GM21717 (cell line): ENCODE results near the gene RABGAP1L.
"Not testable (repeated sequence)": the region's sequence is repeated elsewhere in the genome, so short reads cannot be mapped to it uniquely, and the experiment has no call there.

Experiments used
- ATAC-seq: cut with Tn5 transposase; IDR thresholded peaks from one replicate; pipeline ENCODE4 v1.9.1; 2021; ENCODE audit warnings: mild to moderate bottlenecking, moderate library complexity; ENCODE audit not compliant: unreplicated experiment

RABGAP1L gene

DNA sequence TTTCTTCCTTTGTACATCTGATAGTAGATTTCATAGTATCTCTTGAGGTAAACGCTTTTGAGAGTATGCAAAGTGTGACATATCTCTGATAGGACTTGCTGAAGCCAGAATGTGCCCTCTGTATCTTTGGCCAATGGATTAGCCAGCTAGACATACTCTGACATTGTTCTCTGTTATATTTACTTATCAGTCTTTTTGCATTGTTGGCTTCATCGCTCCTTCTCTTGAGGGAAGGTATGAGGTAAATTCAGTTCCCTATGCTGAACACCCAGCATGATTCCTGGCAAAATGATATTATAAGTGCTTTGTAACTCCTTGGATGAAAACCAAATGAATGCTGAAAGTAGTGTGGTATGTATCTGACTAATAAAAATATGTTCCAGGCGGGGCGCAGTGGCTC, 677.2 kb downstream of the RABGAP1L start:
- no peak for ATAC-seq

DNA sequence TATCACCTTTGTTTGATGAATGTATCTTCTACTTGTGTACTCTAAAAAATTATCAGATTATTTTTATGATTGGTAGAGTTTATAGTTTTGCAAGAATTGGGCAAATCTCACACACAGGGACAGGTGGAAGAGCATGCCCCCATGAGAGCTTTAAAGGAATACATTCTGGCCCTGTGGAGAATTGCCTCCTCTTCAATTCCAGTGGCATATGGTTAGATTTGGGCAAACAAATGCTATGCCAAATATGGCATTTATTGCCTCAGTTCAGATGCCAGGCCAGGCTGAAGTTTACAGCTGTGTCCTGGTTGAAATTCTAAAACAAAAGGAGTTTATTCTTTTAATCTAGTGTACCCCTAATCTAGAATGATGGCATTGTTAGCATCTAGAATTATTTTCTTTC, 678.1 kb downstream of the RABGAP1L start:
- no peak for ATAC-seq

DNA sequence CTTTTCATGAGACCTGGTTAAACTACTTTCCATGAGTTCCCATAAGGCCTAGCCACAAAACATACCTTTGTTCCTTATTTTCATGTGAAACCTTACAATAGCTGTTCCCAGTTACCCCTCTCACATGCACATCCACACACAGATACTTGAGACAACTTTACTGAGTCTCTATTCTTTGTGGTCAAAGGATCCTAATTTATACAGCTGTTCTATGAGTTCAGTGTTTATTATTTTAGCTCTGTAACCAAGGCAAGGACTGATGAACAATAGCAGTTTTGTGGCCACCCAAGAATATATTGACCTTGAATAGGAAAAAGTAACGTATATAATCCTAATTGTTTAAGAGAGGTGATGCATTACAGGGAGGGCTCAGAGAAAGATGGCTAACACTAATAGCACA, 679.9 kb downstream of the RABGAP1L start:
- ATAC-seq: no peak

DNA sequence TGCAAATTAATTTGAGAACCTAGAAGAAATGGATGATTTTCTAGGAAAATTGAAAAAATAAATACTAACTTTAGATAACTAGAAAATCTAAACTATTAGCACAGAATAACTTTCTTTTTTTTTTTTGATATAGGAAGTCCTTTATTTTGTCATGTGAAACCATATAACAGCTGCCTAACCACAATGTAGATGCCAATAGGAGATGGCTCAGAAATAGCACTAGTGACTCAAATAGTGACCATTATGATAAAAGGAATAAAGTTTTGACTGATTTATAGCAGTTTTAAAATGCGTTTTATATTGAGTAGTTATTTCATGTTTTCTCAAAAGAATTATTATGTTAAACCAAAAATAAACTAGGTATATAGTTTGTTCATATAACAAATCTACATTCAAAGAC, 682.4 kb downstream of the RABGAP1L start:
- no peak for ATAC-seq

DNA sequence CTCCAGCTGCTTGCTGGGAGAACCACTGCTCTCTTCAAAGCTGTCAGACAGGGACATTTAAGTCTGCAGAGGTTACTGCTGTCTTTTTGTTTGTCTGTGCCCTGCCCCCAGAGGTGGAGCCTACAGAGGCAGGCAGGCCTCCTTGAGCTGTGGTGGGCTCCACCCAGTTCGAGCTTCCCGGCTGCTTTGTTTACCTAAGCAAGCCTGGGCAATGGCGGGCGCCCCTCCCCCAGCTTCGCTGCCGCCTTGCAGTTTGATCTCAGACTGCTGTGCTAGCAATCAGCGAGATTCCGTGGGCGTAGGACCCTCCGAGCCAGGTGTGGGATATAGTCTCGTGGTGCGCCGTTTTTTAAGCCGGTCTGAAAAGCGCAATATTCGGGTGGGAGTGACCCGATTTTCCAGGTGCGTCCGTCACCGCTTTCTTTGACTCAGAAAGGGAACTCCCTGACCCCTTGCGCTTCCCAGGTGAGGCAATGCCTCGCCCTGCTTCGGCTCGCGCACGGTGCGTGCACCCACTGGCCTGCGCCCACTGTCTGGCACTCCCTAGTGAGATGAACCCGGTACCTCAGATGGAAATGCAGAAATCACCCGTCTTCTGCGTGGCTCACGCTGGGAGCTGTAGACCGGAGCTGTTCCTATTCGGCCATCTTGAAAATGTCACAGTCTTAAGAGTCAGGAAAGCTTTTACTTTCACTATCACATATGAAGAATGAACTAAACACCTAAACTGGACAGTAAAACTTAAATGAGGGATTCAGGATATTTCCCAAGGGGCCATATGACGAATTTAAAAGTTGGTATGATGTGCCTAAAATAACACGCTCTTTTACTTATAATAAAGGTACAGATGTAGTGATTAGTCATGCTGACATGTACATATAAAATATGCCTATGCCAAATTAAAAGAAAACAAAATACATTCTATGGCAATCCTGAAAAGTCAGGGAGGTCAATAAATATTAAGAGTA, 689.6 kb downstream of the RABGAP1L start:
- ATAC-seq: not testable (repeated sequence)

DNA sequence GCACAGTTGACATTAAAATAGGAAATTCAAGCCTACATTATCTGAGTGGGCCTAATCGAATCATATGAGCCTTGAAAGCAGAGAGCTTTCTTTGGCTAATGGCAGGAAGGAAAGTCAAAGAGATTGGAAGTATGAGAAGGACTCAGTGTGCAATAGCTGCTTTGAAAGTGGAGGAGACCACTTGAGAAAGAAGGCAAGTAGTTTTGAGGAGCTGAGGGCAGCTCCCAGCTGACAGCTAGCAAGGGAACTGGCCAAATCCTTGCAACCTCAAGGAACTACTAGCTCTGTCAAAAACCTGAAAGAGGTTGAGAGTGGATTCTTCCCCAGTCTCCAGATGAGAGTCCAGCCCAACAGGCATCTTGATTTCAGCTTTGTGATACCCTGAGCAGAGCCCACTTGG, 691.4 kb downstream of the RABGAP1L start:
- ATAC-seq: no peak

DNA sequence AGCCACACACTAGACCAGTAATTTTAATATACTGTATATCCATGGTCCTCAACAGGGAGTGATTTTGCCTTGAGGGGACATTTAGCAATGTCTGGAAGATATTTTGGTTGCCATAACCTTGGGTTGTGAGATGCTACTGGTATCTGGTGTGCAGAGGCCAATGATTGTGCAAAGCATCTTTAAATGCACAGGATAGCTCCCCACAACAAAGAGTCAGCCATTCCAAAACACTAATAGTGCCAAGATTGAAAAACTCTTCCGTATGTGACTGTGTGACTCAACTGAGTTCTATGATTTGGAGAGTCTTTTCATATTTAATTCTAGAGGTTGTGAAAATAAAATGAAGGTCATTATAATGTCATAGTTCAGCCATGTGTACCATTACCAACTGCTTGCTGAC, 699.0 kb downstream of the RABGAP1L start:
- no peak for ATAC-seq

DNA sequence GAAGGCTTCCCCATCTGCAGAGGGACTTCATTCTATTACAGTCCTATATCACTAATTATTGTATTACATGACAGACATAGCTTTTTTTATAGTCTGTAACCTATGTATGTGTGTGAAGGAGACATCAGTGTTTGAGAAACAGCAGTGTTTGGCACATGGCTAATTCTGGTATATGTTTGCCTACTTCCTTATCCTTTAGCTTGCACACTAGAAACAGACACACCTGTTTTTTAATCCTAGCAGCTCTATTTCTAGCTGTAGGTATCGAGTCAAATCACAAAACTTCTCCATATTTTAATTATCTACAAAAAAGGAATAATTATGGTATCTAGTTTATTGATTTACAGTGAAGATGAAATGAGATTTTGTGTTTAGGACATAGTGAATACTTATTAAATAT, 711.0 kb downstream of the RABGAP1L start:
- no peak for ATAC-seq

DNA sequence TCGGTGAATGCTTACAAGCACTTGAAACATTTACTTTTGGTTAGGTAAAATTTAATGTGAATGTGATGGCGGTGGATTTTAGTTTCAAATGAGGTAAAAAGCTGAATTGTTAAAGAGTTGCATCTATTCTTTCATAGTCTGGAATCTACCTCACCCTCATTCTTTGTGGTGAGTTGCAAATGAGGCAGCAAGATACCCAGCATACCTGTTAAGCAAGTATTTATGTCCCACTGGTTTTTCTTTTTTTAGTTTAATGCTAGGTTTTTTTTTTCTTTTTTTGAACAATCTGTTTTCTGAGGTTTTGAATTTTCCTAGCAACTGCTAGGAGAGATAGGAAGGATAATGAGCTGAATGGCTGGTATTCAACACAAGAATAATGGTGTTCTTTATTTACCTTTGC, 712.6 kb downstream of the RABGAP1L start:
- no peak for ATAC-seq

DNA sequence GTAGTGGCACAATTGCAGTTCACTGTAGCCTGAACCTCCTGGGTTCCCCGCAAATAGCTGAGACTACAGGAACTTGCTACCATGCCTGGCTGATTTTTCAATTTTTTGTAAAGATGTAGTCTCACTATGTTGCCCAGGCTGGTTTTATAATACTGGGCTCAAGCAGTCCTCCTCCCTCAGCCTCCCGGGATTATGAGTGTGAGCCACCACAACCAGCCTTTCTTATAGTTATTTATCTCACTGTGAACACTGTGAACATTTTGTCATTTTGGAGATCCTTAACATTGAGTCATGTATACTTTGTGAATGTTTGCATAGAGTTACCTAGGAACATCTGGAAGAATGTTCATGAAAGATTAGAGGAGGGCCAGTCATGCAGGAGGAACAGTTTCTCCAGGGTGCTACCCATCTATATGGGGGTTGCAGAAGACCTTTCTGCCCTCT, 713.3 kb downstream of the RABGAP1L start:
- no peak for ATAC-seq

DNA sequence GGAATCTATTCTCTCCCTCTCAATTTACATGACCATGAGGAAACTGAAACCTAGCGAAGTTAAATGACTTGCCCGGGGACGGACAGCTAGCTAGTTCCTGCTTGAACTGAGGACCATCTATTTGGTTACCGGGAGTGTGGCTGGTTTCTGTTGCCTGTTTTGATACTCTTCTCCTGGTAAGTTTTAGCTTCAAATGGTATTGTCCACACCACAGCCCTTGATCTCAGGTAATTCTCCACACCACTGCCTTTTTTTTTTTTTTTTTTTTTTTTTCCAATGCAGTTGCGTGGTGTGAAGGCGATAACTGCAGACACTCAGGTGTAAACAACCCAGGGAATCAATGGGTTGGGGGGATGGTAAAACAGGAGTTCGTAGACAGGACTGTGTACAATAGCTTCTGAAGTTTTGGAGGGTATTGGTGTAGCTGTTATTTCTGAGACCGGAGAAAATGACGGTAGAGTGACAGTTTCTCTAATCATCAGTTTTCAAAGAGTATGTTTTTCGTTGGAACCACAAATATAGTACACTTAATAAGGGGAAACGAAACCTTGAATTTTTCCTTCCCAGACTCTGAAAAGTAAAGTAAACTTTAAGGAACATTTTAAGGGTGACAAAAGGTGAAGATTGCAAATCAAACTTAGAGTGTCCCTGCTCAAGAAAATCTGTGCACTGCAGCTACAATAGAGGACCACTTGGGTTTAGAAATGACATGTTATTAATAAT, 715.2 kb downstream of the RABGAP1L start:
- peak; percentile 74 for ATAC-seq

DNA sequence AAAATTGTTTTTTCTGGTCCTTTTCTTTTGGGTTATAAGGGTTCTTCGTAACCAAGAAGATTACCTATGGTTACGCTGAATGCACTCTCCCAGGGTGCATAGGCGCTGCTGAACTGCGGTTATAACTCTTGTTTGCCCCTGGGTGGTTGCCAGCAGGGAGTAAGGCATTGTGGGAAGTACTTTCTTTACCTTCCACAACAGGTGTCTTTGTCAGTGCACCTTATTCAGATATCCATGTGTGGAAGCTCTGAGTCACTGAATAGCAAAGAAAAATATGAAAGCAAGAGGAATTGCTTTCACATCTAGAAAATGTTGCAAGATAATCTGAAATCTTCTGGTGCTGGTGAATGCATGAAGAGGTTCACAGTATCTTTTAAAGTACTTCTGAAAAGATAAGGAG, 716.0 kb downstream of the RABGAP1L start:
- no peak for ATAC-seq

DNA sequence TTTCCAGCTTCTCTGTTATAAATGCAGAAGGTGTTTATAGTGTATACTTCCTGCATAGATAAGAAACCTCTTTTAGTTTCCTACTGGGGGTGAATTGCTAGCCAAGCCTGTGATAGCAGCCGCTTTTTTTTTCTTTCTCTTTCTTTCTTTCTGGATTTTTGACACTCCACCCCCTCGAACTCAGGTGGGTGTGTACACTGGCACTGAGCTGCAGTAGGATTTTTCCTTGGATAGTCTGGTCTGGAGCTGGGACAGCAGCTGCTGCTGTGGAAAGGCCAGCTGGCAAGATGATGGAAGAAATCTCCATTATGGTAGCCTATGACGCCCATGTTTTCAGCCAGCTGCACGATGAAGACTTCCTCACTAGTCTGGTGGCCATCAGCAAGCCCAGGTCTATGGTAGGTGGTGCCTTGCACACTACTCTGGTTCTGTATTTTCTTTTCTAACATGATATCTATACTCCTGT, 717.9 kb downstream of the RABGAP1L start:
- ATAC-seq: no peak

DNA sequence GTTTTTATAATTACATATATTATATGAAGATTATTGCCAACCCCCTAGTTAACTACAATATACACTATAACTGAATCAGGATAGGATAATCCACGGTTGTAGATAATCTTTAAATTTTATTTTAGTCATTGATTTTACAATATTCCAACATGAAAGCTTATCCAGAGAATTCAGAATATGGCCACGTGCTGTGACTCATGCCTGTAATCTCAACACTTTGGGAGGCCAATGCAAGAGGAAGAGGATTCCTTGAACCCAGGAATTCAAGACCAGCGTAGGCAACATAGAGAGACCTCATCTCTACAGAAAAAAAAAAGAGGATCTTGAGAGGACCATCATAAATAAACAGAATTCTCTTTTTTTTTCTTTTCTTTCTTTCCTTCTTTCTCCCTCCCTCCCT, 720.9 kb downstream of the RABGAP1L start:
- ATAC-seq: no peak

DNA sequence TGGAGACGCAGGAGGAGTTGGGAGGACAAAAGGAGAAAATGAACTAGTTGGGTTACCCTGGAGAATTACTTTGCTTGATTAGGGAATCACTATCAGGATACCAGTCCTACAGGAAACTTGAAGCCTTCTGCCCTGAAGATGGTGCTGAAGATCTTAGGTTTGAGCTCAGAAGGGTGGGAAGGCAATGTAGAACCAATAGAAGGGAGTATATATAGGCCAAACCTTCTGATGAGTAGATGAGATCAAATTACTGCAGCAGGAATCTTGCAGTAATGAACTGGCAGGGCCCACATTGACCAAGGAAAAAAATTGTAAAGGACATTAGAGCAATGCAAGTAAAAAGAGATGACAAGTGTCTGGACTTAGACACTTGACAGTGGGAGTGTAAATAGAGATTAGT, 724.1 kb downstream of the RABGAP1L start:
- no peak for ATAC-seq

DNA sequence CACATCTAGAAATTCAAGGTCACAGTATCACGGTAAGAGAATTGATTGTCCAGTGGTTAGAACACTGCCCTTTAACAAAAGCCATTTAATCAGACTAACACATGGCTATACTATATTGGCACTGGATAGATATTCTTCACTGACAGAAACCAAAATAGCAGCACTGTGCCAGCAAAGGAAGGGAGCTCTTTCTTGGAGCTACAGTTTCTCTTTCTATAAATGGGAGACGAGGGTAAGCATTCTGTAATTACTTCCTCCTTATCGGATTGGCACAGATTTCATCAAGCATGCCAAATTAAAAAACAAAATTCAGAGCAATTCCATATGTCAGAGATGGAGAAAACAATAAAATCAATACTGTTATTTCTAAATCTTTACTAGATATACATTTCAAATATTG, 724.7 kb downstream of the RABGAP1L start:
- no peak for ATAC-seq

DNA sequence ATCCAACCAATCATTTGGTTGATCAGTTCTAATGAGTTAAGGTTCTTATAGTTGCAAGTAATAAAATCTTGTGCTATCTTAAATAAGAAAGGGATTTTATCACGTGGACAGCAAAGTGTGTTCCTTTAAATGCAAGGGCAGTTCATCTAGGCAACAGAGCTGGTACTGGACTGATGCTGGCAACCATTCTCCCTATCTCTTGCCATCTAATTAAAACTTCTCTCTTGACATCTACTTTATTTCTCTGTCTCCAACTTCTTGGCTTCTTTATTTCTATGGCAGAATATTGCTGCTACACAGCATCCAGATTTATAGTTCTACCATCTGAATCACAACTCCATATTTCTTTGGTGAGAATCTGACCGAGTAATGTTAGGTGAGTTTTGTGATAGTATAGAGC, 725.2 kb downstream of the RABGAP1L start:
- no peak for ATAC-seq

DNA sequence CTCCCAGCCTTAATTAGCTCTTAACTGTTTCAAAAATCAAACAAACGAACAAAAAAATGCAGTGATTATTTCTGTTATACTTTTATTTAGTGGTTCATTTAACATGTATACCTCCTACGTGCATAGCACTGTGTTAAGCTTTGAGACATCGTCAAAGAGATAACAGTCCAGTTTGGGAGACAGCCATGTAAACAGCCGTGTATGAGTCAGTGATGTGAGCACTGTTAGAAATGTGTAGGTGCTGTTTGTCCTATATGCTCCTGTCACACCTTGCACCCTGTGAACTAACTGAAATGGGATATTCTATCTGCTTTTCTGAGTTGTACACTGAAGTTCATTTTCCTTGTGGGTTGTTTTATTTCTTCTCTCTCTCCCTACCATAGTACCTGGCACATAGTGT, 730.7 kb downstream of the RABGAP1L start:
- no peak for ATAC-seq

DNA sequence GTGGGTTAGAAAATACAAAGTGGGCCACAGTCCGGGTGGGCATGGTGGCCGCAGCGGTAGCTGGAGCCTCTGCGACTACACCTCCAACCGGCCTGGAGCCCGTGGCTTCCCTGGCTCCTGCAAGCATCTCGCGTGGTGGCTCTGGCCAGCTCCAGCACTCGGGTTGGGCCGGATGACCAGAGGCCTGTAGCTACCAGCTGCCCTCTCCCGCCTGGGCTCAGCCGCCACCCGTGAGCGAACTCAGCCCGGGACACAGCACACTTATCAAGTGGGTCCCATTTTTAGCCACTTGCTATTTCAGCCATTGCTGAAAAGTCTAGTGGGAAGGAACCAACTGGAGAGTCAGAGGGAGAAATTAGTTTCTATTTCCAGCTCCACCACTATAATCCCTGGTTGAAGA, 732.7 kb downstream of the RABGAP1L start:
- no peak for ATAC-seq

DNA sequence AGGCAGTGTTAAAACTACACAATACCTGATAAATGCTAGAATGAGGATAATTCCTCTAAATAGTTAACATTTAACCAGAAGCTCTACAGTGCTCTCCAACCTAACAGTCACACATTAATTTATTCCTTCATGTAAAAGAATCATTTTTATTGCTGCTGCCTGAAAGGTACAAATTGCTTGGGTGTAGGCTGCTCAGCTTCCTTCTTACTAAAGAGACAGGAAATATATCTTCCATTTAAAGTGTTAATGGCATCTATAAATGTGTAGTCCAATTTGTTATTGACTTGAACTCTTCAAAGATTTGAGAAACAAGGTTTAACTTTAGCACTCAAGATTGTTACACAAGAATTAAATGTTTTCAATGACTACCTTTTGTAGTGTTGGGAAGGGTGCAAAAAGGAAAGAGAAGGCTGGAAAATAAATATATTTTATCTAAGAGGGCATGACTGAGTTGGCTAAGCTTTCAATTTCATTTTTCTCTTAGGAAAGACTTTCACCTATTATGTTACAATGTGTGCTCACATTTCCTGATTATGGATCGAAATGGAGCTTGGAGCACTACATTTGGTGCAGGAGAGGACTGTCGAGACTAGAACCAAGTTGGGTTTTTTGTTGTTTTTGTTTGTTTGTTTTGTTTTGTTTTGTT, 734.9 kb downstream of the RABGAP1L start:
- no peak for ATAC-seq

DNA sequence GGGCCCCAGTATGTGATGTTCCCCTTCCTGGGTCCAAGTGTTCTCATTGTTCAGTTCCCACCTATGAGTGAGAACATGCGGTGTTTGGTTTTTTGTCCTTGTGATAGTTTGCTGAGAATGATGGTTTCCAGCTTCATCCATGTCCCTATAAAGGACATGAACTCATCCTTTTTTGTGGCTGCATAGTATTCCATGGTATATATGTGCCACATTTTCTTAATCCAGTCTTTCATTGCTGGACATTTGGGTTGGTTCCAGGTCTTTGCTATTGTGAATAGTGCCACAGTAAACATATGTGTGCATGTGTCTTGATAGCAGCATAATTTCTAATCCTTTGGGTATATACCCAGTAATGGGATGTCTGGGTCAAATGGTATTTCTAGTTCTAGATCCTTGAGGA, 736.3 kb downstream of the RABGAP1L start:
- ATAC-seq: not testable (repeated sequence)
